ENCODE results near the gene SIRPA.

The SIRPA gene

GRCh38 chr20:1894951-1895673 lies at the start of gene SIRPA:
Gene SIRPA, plus strand, starts transcription at chr20:1895407. Its CDS starts 41 bp downstream, at chr20:1895448.
- DNase-seq (ENCODE audit: low read depth): peak; percentile 29
- H3K4me3 ChIP-seq (ENCODE audit: low read depth, low read length): peak within 1 kb of the TSS; percentile 74

DNA sequence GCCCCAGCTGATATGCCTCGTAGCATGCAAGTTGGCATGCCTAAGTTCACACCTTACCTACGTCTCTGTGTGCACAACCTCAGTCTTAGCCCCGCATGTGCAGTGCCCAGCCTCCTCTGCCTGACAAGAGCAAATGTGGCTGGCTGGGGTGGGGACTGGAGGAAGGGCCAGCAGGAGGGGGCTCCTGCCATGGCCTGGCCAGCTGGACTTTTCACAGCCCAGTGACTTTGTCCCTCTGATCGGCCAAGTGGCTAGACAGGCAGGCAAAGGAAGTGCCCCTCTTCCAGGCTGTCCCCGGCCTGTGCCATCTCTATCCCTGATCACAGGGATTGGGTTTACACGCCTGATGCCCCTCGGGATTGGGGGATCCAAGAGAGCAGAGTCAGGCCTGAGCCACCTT lies 49.5 kb upstream of the SIRPA start:
- no peak overlapping the region for H3K4me3 ChIP-seq (ENCODE audit: low read depth, low read length)
- no peak for DNase-seq (ENCODE audit: low read depth)

- DNase-seq (ENCODE audit: low read depth): no peak
- no peak overlapping the region for H3K4me3 ChIP-seq (ENCODE audit: low read depth, low read length)
Observed at GRCh38 chr20:1846341-1846740, 48.9 kb upstream of the SIRPA start.

DNA sequence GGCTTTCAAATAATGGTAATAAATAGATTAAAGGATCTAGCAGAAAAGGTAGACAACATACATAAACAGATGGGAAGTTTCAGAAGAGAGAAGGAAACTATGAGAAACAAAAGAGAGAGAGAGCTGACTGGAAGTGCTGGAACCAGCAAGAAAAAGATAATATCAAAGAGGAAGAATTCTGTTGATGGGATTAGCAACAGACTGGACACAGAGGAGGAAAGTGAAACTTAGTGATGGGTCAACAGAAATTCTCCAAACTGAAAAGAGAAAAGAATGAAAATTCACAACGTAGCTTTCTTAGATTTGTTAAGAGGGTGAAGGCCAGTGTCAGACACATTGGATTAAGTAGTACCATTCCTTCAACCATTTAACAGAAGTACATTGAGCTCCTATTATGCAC lies 48.3 kb upstream of the SIRPA start:
- no peak for DNase-seq (ENCODE audit: low read depth)
- H3K4me3 ChIP-seq (ENCODE audit: low read depth, low read length): no peak overlapping the region

GRCh38 chr20:1847780-1848179 lies 47.4 kb upstream of the SIRPA start:
- H3K4me3 ChIP-seq (ENCODE audit: low read depth, low read length): no peak overlapping the region
- DNase-seq (ENCODE audit: low read depth): no peak

- DNase-seq (ENCODE audit: low read depth): no peak
- H3K4me3 ChIP-seq (ENCODE audit: low read depth, low read length): no peak overlapping the region
Observed at GRCh38 chr20:1848373-1848772, 46.8 kb upstream of the SIRPA start.

GRCh38 chr20:1851396-1851795 lies 43.8 kb upstream of the SIRPA start:
- H3K4me3 ChIP-seq (ENCODE audit: low read depth, low read length): no peak overlapping the region
- DNase-seq (ENCODE audit: low read depth): no peak

GRCh38 chr20:1853473-1853872 lies 41.7 kb upstream of the SIRPA start:
- no peak overlapping the region for H3K4me3 ChIP-seq (ENCODE audit: low read depth, low read length)
- no peak for DNase-seq (ENCODE audit: low read depth)

GRCh38 chr20:1854246-1854645 lies 41.0 kb upstream of the SIRPA start:
- no peak overlapping the region for H3K4me3 ChIP-seq (ENCODE audit: low read depth, low read length)
- DNase-seq (ENCODE audit: low read depth): no peak

GRCh38 chr20:1855109-1855508 lies 40.1 kb upstream of the SIRPA start:
- H3K4me3 ChIP-seq (ENCODE audit: low read depth, low read length): no peak overlapping the region
- no peak for DNase-seq (ENCODE audit: low read depth)

- no peak overlapping the region for H3K4me3 ChIP-seq (ENCODE audit: low read depth, low read length)
- DNase-seq (ENCODE audit: low read depth): no peak
Observed at GRCh38 chr20:1855690-1856089, 39.5 kb upstream of the SIRPA start.

GRCh38 chr20:1856424-1856823 lies 38.8 kb upstream of the SIRPA start:
- no peak for DNase-seq (ENCODE audit: low read depth)
- H3K4me3 ChIP-seq (ENCODE audit: low read depth, low read length): no peak overlapping the region

GRCh38 chr20:1857466-1857865 lies 37.7 kb upstream of the SIRPA start:
- H3K4me3 ChIP-seq (ENCODE audit: low read depth, low read length): no peak overlapping the region
- no peak for DNase-seq (ENCODE audit: low read depth)

DNA sequence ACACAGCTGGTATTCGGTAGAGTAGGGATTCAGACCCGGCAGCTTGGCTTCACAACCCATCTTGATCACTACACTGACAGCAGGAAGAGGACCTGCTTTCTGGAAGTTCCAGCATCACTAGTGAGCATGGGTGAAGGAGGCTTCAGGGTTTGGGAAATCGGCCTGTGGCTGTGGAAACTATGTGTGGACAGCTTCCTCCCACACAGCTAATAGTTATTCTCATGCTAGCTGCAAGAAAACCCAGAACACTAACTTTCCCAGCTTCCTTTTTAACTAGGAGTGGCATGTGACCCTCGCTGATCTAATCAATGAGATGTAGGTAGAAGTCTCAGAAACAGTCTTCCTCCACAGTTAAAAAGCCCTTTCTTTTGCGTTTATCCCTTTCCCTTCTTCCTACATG lies 36.3 kb upstream of the SIRPA start:
- H3K4me3 ChIP-seq (ENCODE audit: low read depth, low read length): no peak overlapping the region
- DNase-seq (ENCODE audit: low read depth): no peak

- no peak for DNase-seq (ENCODE audit: low read depth)
- H3K4me3 ChIP-seq (ENCODE audit: low read depth, low read length): no peak overlapping the region
Observed at GRCh38 chr20:1860446-1860845, 34.8 kb upstream of the SIRPA start.

DNA sequence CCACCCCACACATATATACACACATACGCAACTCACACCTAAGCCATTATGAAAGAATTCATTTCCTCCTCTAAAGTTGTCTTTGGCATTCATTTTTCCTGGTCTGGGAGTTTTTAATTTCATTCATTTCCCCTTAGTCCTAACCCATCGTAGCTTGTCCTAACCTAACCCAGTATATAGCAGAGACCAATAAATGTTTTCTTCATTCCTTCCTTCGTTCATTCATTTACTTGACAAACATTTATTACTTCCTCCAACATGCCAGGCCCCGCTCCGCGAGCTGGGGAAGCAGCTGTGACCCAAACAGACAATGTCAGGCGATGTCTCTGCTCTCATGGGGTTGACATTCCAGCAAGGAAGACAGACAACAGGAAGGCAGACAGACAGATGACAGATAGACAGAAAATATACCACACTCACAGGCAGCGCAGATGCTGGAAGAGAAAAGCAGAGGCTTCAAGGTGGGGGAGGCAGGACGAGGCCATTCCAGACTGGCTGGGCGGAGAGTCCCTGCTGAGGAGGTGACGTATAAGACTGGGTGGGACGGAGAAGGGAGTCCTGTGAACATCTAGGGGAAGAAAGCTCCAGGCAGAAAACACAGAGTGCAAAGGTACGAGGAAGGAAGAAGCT lies 33.7 kb upstream of the SIRPA start:
- H3K4me3 ChIP-seq (ENCODE audit: low read depth, low read length): peak overlapping the region; percentile 18
- no peak for DNase-seq (ENCODE audit: low read depth)

GRCh38 chr20:1861996-1862662 lies 33.1 kb upstream of the SIRPA start:
- no peak for DNase-seq (ENCODE audit: low read depth)
- H3K4me3 ChIP-seq (ENCODE audit: low read depth, low read length): no peak overlapping the region

GRCh38 chr20:1862663-1863053 lies 32.5 kb upstream of the SIRPA start:
- DNase-seq (ENCODE audit: low read depth): no peak
- no peak overlapping the region for H3K4me3 ChIP-seq (ENCODE audit: low read depth, low read length)

DNA sequence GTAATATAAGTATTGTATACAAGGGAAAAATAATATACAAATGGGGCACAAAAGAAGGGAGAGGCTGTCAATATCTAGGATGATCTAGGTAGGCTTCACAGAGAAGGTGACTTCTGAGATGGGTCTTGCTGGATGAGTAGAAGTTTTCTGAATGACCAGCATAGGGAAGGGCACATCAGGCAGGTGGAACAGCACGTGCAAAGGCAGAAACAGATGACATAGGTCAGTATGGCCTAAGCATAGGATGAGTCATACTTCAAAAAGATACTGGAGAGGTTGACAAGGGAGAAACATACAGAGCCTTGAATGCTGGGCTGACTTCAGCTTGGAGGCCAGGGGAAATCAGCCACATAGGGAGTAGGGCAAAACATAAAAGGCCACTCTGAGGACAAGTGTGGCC lies 31.9 kb upstream of the SIRPA start:
- no peak overlapping the region for H3K4me3 ChIP-seq (ENCODE audit: low read depth, low read length)
- DNase-seq (ENCODE audit: low read depth): no peak

DNA sequence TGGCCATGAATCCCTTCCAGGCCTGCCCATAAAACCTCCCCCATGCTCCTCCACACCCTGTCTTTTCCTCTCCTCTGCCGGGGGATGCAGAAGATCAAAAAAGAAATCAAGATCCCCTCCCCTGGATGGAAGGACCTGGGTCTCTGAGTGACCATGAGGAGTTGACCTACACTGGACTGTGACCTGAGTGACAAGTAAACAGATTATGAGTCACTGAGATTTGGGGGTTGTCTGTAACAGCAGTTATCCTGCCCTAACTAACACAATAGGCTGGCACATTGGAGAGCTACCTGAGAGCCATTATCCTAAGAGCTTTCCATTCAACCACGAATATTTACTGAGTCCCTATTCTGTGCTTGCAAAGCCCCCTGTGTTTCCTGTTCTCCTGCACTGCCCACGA lies 28.4 kb upstream of the SIRPA start:
- no peak for DNase-seq (ENCODE audit: low read depth)

More for the DNA sequence above, 28.4 kb upstream of the SIRPA start:
- H3K4me3 ChIP-seq (ENCODE audit: low read depth, low read length): no peak overlapping the region

Data from skeletal muscle cell (primary cell).